ENCODE measurements around the gene SKA3.
"Not testable (repeated sequence)": the region's sequence is repeated elsewhere in the genome, so short reads cannot be mapped to it uniquely, and the experiment has no call there.

SKA3 gene

GRCh38 chr13:21176215-21176981 lies at the start of gene SKA3, which contains the start of gene MRPL57:
Gene SKA3, minus strand, starts transcription at chr13:21176552. Its CDS starts 75 bp downstream, at chr13:21176477.
Gene MRPL57, plus strand, starts transcription at chr13:21176658. Its CDS starts 259 bp downstream, at chr13:21176917.
- DNase-seq (ENCODE audit: low read depth) = peak; percentile 91

GRCh38 chr13:21225082-21225481 lies 48.7 kb upstream of the SKA3 start:
- DNase-seq (ENCODE audit: low read depth) = no peak

- no peak for DNase-seq (ENCODE audit: low read depth)
Measured at GRCh38 chr13:21221268-21221667, 44.9 kb upstream of the SKA3 start.

- not testable (repeated sequence) for DNase-seq (ENCODE audit: low read depth)
Measured at GRCh38 chr13:21219716-21220115, 43.4 kb upstream of the SKA3 start.

GRCh38 chr13:21219036-21219381 lies 42.7 kb upstream of the SKA3 start:
- DNase-seq (ENCODE audit: low read depth) = no peak

- no peak for DNase-seq (ENCODE audit: low read depth)
Measured at GRCh38 chr13:21218351-21219035, 42.1 kb upstream of the SKA3 start.

- no peak for DNase-seq (ENCODE audit: low read depth)
Measured at GRCh38 chr13:21216332-21216731, 40.0 kb upstream of the SKA3 start.

GRCh38 chr13:21215419-21215818 lies 39.1 kb upstream of the SKA3 start:
- DNase-seq (ENCODE audit: low read depth) = not testable (repeated sequence)

- DNase-seq (ENCODE audit: low read depth) = no peak
Measured at GRCh38 chr13:21212138-21212775, 35.9 kb upstream of the SKA3 start.

- no peak for DNase-seq (ENCODE audit: low read depth)
Measured at GRCh38 chr13:21208652-21209154, 32.4 kb upstream of the SKA3 start.

GRCh38 chr13:21202767-21203531 lies 26.6 kb upstream of the SKA3 start:
- DNase-seq (ENCODE audit: low read depth) = no peak

- not testable (repeated sequence) for DNase-seq (ENCODE audit: low read depth)
Measured at GRCh38 chr13:21201456-21202190, 25.3 kb upstream of the SKA3 start.

- DNase-seq (ENCODE audit: low read depth) = not testable (repeated sequence)
Measured at GRCh38 chr13:21198391-21198790, 22.0 kb upstream of the SKA3 start.

GRCh38 chr13:21197606-21198225 lies 21.4 kb upstream of the SKA3 start:
- DNase-seq (ENCODE audit: low read depth) = not testable (repeated sequence)

GRCh38 chr13:21194756-21195155 lies 18.4 kb upstream of the SKA3 start:
- not testable (repeated sequence) for DNase-seq (ENCODE audit: low read depth)

GRCh38 chr13:21186410-21186809 lies 10.1 kb upstream of the SKA3 start:
- not testable (repeated sequence) for DNase-seq (ENCODE audit: low read depth)

GRCh38 chr13:21181671-21182070 lies 5.3 kb upstream of the SKA3 start:
- no peak for DNase-seq (ENCODE audit: low read depth)

- DNase-seq (ENCODE audit: low read depth) = no peak
Measured at GRCh38 chr13:21176982-21177284, 581 bp upstream of the SKA3 start.

GRCh38 chr13:21175656-21176214 lies 617 bp downstream of the SKA3 start:
- DNase-seq (ENCODE audit: low read depth) = no peak

GRCh38 chr13:21173767-21174166 lies 2.6 kb downstream of the SKA3 start:
- DNase-seq (ENCODE audit: low read depth) = not testable (repeated sequence)

- no peak for DNase-seq (ENCODE audit: low read depth)
Measured at GRCh38 chr13:21171420-21171819, 4.9 kb downstream of the SKA3 start.

All from stimulated activated CD8-positive, alpha-beta memory T cell treated with anti-CD3 and anti-CD28 coated beads, Interleukin-15, amount 100 ng/mL, for 24 hours (primary cell).